Measurements from ENCODE around the gene ABCC9. TPM values are rescaled to one million over a fixed set of nuclear protein-coding genes. Genes with fewer than 3 reads are reported as not detected.

The ABCC9 gene
- polyA plus RNA-seq, 12 donors, result 31.4 to 97.6 (median 78.0) TPM; not detected in 1

DNA sequence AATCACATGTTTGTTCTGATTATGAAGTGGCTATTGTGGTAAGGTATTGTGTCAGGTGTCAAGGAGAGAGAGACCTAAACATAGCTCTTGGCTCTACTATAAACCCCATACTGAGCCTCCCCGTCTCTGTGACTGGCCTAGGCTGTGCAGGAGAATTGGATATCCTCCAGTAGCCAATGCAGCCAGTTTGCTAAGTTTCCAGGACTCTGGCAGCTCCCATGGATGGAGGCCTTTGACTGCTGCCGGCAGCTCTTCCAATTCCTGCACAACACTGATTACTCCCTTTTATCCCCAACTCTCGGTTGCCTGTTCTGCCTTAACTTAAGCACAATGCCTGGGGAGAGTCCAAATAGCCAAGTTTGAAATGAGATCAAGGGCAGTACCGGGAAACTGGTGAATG, 59.3 kb downstream of the ABCC9 start:
- no peak for DNase-seq

GRCh38 chr12:21879312-21879711, 61.9 kb downstream of the ABCC9 start:
- DNase-seq, result no peak

DNA sequence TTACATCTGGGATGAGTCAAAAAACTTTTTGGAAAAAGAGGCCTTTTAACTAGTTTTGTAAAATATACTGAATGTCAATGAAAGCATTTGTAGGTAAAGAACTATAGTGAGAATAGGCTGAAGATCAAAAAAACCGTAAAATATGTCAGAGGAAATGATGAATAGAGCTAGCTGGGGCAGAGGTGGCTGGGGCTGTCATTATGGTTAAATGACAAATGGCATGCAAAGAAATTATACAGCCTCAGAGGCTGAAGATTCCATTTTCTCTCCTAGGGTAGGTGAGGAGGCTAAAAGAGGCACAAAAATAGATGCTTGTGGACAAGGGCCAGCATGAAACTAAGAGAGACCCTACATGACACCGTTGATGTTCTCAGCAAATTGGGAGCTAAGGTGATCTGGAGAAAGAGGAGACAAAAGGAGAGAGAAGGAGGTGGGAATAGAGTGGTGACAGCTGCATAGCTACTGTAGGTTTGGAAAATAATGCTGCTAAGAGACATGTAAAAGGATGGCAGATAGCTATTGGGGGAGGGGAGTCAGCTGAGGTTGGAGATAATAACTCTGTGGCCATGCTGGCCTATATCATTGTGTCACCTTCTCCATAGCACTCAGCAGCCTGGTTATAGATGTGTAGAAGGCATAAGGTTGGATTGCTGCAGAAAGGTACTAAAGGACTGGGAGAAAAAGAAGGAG, 63.8 kb downstream of the ABCC9 start:
- no peak for DNase-seq

- no peak for DNase-seq
Measured at GRCh38 chr12:21865846-21866245, 75.4 kb downstream of the ABCC9 start.

- DNase-seq, result no peak
Measured at GRCh38 chr12:21860534-21860933, 80.7 kb downstream of the ABCC9 start.

DNA sequence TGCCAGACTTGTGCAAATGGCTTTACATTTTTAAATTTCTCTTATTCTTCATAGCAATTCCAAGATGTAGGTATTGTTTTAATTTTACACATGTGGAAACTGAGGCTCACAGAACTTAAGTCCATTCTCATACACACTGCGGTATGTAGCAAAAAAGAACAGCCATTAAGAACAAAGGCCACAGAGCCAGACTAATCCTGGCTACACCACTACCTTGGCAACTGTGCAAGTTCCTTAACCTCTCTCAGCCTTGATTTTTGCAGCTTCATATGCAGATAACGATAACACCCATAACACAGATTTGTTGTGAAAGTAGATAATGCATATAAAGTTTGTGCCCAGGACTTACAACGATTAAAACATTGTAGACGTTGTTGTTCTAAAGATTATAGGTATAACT, 81.1 kb downstream of the ABCC9 start:
- DNase-seq, result no peak

DNA sequence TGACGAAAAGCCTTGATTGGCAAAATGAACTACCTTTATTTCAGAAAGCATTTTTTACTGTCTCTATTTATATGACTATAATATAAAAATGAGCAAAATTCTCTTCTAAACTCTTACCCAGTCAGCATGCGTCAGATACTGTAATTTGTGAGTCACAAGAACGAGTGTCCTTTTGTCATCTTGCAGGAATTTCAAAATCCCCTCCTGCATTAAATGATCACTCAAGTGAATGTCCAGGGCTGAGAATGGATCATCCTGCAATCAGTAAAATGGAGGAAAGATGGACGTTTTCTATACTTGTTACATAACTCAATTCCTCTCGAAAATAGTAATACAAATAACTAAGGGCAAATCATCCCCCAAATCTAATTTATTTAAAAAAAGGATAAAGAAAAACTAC, 89.0 kb downstream of the ABCC9 start:
- DNase-seq, result no peak

- no peak for DNase-seq
Measured at GRCh38 chr12:21851151-21851550, 90.1 kb downstream of the ABCC9 start.

- DNase-seq, result no peak
Measured at GRCh38 chr12:21850419-21850818, 90.8 kb downstream of the ABCC9 start.

- no peak for DNase-seq
Measured at GRCh38 chr12:21849878-21850277, 91.3 kb downstream of the ABCC9 start.

- DNase-seq, result no peak
Measured at GRCh38 chr12:21848192-21848591, 93.0 kb downstream of the ABCC9 start.

- no peak for DNase-seq
Measured at GRCh38 chr12:21843795-21844194, 97.4 kb downstream of the ABCC9 start.

DNA sequence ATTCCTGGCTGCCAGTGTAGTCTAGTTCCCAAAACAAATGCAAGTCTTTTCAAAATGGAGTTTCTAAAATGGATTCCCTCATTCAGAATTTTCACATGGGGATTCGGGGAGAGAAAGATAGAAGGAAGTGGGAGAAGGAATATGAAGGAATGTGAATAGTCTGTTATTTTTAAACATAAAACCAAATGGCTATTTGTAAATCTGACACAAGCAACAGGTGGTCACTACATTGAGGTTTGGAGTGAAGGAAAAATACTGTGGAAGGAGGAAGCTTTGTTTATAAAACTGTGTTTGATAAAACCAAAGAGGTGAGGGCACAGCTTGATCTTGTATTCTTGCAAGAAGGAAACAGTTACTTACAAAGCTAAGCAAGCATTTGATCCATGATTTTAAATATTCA, 101.5 kb downstream of the ABCC9 start:
- DNase-seq, result no peak

GRCh38 chr12:21837847-21838246, 103.4 kb downstream of the ABCC9 start:
- no peak for DNase-seq

- DNase-seq, result peak; percentile 86
Measured at GRCh38 chr12:21831791-21832344, 109.4 kb downstream of the ABCC9 start.

DNA sequence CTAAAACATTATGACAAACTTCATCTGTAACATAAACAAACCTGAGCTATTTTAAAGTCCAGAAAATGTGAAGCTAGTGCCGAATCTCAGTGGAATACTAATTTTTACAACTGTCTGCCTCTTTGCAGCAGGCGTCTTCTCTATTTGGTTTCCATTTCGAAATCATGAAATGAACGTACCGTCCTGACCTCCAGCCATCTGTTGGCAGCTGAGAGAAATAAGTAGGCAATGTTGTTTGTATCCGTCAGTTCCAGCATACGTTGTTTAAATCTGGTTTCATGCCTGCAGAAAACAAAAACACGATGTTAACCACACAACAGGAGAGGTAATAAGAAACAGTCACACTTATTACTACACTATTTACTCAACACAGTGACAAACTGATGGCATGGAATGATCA, 112.4 kb downstream of the ABCC9 start:
- no peak for DNase-seq

DNA sequence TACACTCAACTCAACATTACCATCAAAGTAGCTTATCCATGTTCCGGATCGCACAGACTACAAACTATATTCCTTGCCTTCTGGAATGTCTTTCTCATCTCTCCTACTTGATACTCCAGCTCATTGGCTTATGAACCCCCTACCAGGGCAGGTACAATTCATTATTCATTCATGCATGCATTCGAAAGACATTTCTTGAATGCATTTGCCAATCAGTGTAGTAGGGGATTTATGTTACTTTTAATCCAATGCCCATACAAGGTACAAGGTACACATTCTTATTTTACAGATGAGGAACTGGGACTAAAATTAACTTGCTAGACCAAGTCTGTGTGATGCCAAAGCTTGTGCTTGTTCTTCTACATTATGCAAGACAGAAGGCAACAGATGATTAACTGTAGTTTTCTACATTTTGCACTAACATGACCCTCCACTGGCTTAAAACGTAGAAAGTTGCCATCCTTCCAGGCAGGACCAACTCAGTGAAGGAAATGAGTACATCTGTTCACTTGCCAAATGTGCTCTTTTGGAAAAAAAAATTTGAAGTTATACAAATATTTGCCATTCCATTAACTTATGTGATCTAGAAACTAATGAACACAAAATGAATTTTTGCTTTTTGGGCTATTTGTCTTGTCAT, 113.0 kb downstream of the ABCC9 start:
- DNase-seq, result no peak

GRCh38 chr12:21827083-21827482, 114.1 kb downstream of the ABCC9 start:
- peak; percentile 55 for DNase-seq

DNA sequence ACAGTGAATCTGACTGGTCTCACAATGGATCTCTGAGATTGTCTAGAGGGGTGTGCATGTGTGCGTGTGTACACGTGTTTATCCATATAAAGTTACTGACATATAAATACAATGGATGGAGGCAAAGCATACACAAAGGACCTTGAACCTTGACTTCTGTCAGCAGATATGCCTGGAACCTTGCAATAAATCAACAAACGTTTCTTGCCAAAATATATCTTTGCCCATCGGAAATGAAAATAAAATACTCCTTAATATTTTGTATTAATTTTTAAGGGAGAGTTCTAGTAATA, 114.7 kb downstream of the ABCC9 start:
- DNase-seq, result no peak

GRCh38 chr12:21825886-21826617, 115.2 kb downstream of the ABCC9 start:
- DNase-seq, result no peak

DNA sequence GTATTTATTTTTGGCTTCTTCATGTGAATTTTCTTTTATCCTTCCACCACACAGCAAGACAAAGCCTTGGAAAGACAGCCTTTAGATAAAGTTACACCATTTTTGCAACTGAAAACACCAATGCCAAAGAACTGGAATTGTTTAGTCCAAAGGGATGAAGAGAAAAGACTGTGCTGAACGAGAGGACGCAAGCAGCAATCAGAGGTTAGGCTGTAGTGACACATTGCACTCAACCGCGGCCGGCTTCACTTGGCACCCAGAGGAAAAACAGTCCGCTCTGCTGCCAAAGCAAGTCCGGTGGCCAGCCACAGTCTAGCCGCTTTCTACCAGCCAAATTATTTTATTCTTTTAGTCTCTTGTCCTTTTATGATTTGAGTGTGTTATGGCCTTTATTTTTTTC, 117.6 kb downstream of the ABCC9 start:
- DNase-seq, result no peak

- no peak for DNase-seq
Measured at GRCh38 chr12:21819678-21820077, 121.5 kb downstream of the ABCC9 start.

GRCh38 chr12:21819236-21819635, 122.0 kb downstream of the ABCC9 start:
- DNase-seq, result peak; percentile 27
